22Rv1 (cell line): ENCODE results near the gene HNRNPF.
"Not testable (repeated sequence)": the region's sequence is repeated elsewhere in the genome, so short reads cannot be mapped to it uniquely, and the experiment has no call there.

Experiments
- ZFX ChIP-seq: fragments of 450-650 bp; IDR thresholded peaks from 2 replicates; pipeline ENCODE4 v1.6.1; 2017; ENCODE audit warnings: antibody characterized with exemption, borderline replicate concordance
- TF ChIP-seq, protein P1 (sequence below): fragments of 450-650 bp; IDR thresholded peaks from 2 replicates; pipeline ENCODE4 v1.5.1; 2017; ENCODE audit warnings: mild to moderate bottlenecking

DNA sequence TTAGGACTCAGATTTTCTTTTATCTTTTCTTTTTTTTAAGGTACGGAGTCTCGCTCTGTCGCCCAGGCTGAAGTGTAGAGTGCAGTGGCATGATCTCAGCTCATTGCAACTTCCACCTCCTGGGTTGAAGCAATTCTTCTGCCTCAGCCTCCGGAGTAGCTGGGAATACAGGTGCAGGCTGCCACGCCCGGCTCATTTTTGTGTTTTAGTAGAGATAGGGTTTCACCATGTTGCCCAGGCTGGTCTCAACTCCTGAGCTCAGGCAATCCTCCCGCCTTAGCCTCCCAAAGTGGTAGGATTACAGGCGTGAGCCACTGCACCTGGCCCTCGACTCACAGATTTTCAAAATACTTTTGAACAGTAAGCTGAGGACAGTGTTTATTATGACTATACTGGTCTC lies 45.0 kb upstream of the HNRNPF start:
- TF ChIP-seq, protein P1, sequence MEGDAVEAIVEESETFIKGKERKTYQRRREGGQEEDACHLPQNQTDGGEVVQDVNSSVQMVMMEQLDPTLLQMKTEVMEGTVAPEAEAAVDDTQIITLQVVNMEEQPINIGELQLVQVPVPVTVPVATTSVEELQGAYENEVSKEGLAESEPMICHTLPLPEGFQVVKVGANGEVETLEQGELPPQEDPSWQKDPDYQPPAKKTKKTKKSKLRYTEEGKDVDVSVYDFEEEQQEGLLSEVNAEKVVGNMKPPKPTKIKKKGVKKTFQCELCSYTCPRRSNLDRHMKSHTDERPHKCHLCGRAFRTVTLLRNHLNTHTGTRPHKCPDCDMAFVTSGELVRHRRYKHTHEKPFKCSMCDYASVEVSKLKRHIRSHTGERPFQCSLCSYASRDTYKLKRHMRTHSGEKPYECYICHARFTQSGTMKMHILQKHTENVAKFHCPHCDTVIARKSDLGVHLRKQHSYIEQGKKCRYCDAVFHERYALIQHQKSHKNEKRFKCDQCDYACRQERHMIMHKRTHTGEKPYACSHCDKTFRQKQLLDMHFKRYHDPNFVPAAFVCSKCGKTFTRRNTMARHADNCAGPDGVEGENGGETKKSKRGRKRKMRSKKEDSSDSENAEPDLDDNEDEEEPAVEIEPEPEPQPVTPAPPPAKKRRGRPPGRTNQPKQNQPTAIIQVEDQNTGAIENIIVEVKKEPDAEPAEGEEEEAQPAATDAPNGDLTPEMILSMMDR: not testable (repeated sequence)
- TF ChIP-seq ZFX: not testable (repeated sequence)
